ENCODE measurements around the gene LRBA.
A peak's percentile ranks its signal among the peaks of the same experiment; 100 is the strongest.

Gene LRBA

GRCh38 chr4:150322646-150323045, 692.4 kb downstream of the LRBA start:
- CTCF ChIA-PET = interaction anchor here (0.5 to 1.2 kb wide), 2 partner anchors 25 to 270 kb away, joined by 3 read pairs; no protein-coding TSS in a partner anchor
- 100% methylated on average over 2 of the region's 4 CpGs for WGBS (ENCODE audit: insufficient coverage)

DNA sequence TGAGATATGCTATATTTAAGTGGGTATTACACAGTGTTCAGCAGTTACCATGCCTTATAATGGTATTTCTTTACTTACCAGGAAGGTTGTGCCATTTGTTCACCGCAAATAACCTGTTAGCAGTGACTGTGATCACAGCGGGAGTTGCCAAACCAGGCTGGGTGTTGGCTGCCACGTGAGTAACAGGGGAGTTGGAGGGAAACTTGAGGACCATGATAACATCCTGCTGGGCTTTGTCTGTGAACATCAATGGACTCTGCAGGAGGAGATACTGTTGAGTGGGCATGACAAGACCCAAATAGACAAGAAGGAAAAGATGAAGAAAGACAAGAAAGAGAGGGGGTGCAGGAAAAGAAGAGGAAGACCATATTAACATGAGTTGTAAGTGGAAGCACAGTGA, 694.0 kb downstream of the LRBA start:
- H3K4me3 ChIP-seq (ENCODE audit: control insufficient read depth in 1 of 7, extremely low read depth in 1 of 7, insufficient read depth in 4 of 7, low read depth in 2 of 7, low read length in 6 of 7) = no peak overlapping the region
- H3K27ac ChIP-seq (ENCODE audit: insufficient read depth in 1 of 2, low read depth in 1 of 2, low read length in 2 of 2, poor library complexity in 1 of 2, severe bottlenecking in 2 of 2) = no peak overlapping the region
- peaks cover 0 to 22% (median 9%) of the 10 kb centered on the region in 4 experiments for H3K4me1 ChIP-seq (ENCODE audit: control extremely low read depth in 1 of 4, control insufficient read depth in 4 of 4, insufficient read depth in 4 of 4, low read length in 3 of 4)
- H3K36me3 ChIP-seq (ENCODE audit: control insufficient read depth in 4 of 4, insufficient read depth in 4 of 4, low read length in 3 of 4) = peaks cover 8 to 24% (median 13%) of the 10 kb centered on the region in 4 experiments
- ChIA-PET CTCF (no interaction called here), POLR2A (no interaction called here)
- DNase-seq = no peak
- no peaks in the 10 kb centered on the region for H3K27me3 ChIP-seq (replicated peaks in 2 of 5; ENCODE audit: control insufficient read depth in 4 of 5, insufficient read depth in 5 of 5, low read length in 4 of 5)
- no peaks in the 10 kb centered on the region for H3K9me3 ChIP-seq (ENCODE audit: control extremely low read depth in 1 of 5, control insufficient read depth in 4 of 5, insufficient read depth in 2 of 5, low read depth in 1 of 5, low read length in 4 of 5)
- 100% methylated on average over 3 of the region's 3 CpGs for WGBS (ENCODE audit: insufficient coverage)

More at GRCh38 chr4:150322646-150323045, 692.4 kb downstream of the LRBA start:
- Histone ChIP-seq H3K4me1 (ENCODE audit: control extremely low read depth in 1 of 4, control insufficient read depth in 4 of 4, insufficient read depth in 4 of 4, low read length in 3 of 4) (peaks cover 0 to 7% (median 0%) of the 10 kb centered on the region in 4 experiments), H3K27me3 (replicated peaks in 2 of 5; ENCODE audit: control insufficient read depth in 4 of 5, insufficient read depth in 5 of 5, low read length in 4 of 5) (no peaks in the 10 kb centered on the region), H3K9me3 (ENCODE audit: control extremely low read depth in 1 of 5, control insufficient read depth in 4 of 5, insufficient read depth in 2 of 5, low read depth in 1 of 5, low read length in 4 of 5) (no peaks in the 10 kb centered on the region), H3K4me3 (ENCODE audit: control insufficient read depth in 1 of 7, extremely low read depth in 1 of 7, insufficient read depth in 4 of 7, low read depth in 2 of 7, low read length in 6 of 7) (no peak overlapping the region), H3K36me3 (ENCODE audit: control insufficient read depth in 4 of 4, insufficient read depth in 4 of 4, low read length in 3 of 4) (peaks cover 8 to 31% (median 16%) of the 10 kb centered on the region in 4 experiments), H3K27ac (ENCODE audit: insufficient read depth in 1 of 2, low read depth in 1 of 2, low read length in 2 of 2, poor library complexity in 1 of 2, severe bottlenecking in 2 of 2) (no peak overlapping the region)
- POLR2A ChIA-PET = interaction anchor here (0.6 kb wide), 1 partner anchor 353 kb away, joined by 3 read pairs; no protein-coding TSS in a partner anchor
- no peak for DNase-seq

GRCh38 chr4:150318971-150319370, 696.1 kb downstream of the LRBA start:
- ChIA-PET POLR2A (no interaction called here), CTCF (interaction anchor here (0.9 kb wide), 1 partner anchor 10 kb away, joined by 3 read pairs; no protein-coding TSS in a partner anchor)
- Histone ChIP-seq H3K4me1 (ENCODE audit: control extremely low read depth in 1 of 4, control insufficient read depth in 4 of 4, insufficient read depth in 4 of 4, low read length in 3 of 4) (peaks cover 0 to 22% (median 9%) of the 10 kb centered on the region in 4 experiments), H3K4me3 (ENCODE audit: control insufficient read depth in 1 of 7, extremely low read depth in 1 of 7, insufficient read depth in 4 of 7, low read depth in 2 of 7, low read length in 6 of 7) (no peak overlapping the region), H3K27me3 (replicated peaks in 2 of 5; ENCODE audit: control insufficient read depth in 4 of 5, insufficient read depth in 5 of 5, low read length in 4 of 5) (no peaks in the 10 kb centered on the region), H3K9me3 (ENCODE audit: control extremely low read depth in 1 of 5, control insufficient read depth in 4 of 5, insufficient read depth in 2 of 5, low read depth in 1 of 5, low read length in 4 of 5) (no peaks in the 10 kb centered on the region), H3K36me3 (ENCODE audit: control insufficient read depth in 4 of 4, insufficient read depth in 4 of 4, low read length in 3 of 4) (peaks cover 0 to 19% (median 10%) of the 10 kb centered on the region in 4 experiments), H3K27ac (ENCODE audit: insufficient read depth in 1 of 2, low read depth in 1 of 2, low read length in 2 of 2, poor library complexity in 1 of 2, severe bottlenecking in 2 of 2) (peak overlapping the region in 1 of 2 experiments; percentile 2)
- no peak for DNase-seq
- 88% methylated on average over 4 of the region's 4 CpGs for WGBS (ENCODE audit: insufficient coverage)

DNA sequence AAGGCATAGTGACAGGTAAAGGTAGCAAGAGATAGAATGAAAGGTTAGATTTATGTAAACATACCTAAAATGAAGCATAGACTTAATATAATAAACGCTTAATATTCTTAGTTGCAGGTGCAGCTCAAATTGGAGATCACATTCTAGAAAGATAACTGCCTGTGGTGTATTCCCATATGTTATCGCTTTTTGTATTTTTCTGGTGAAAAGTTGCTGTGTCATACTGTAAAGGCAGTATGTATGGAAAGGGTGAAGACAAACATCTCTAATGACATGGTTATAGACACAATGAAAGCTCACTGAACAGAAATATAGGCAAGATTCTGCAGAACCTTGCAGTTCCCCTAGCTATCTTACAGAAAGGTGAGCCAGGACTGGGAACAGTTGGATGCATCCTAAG, 696.6 kb downstream of the LRBA start:
- ChIA-PET CTCF (interaction anchor here (0.7 to 0.9 kb wide), 2 partner anchors 9 to 23 kb away, joined by 3 read pairs; no protein-coding TSS in a partner anchor), POLR2A (no interaction called here)
- WGBS (ENCODE audit: insufficient coverage) = no CpG with 5 or more reads among the region's 2 CpGs
- Histone ChIP-seq H3K27ac (ENCODE audit: insufficient read depth in 1 of 2, low read depth in 1 of 2, low read length in 2 of 2, poor library complexity in 1 of 2, severe bottlenecking in 2 of 2) (peak overlapping the region in 1 of 2 experiments; percentile 8), H3K4me3 (ENCODE audit: control insufficient read depth in 1 of 7, extremely low read depth in 1 of 7, insufficient read depth in 4 of 7, low read depth in 2 of 7, low read length in 6 of 7) (no peak overlapping the region), H3K36me3 (ENCODE audit: control insufficient read depth in 4 of 4, insufficient read depth in 4 of 4, low read length in 3 of 4) (peaks cover 0 to 21% (median 10%) of the 10 kb centered on the region in 4 experiments), H3K4me1 (ENCODE audit: control extremely low read depth in 1 of 4, control insufficient read depth in 4 of 4, insufficient read depth in 4 of 4, low read length in 3 of 4) (peaks cover 0 to 22% (median 9%) of the 10 kb centered on the region in 4 experiments), H3K27me3 (replicated peaks in 2 of 5; ENCODE audit: control insufficient read depth in 4 of 5, insufficient read depth in 5 of 5, low read length in 4 of 5) (no peaks in the 10 kb centered on the region), H3K9me3 (ENCODE audit: control extremely low read depth in 1 of 5, control insufficient read depth in 4 of 5, insufficient read depth in 2 of 5, low read depth in 1 of 5, low read length in 4 of 5) (no peaks in the 10 kb centered on the region)
- DNase-seq = no peak

GRCh38 chr4:150316332-150317205, 698.5 kb downstream of the LRBA start:
- Histone ChIP-seq H3K4me3 (ENCODE audit: control insufficient read depth in 1 of 7, extremely low read depth in 1 of 7, insufficient read depth in 4 of 7, low read depth in 2 of 7, low read length in 6 of 7) (peak overlapping the region in 1 of 7 experiments; percentile 10), H3K36me3 (ENCODE audit: control insufficient read depth in 4 of 4, insufficient read depth in 4 of 4, low read length in 3 of 4) (peaks cover 0 to 21% (median 10%) of the 10 kb centered on the region in 4 experiments), H3K4me1 (ENCODE audit: control extremely low read depth in 1 of 4, control insufficient read depth in 4 of 4, insufficient read depth in 4 of 4, low read length in 3 of 4) (peaks cover 0 to 23% (median 9%) of the 10 kb centered on the region in 4 experiments), H3K27ac (ENCODE audit: insufficient read depth in 1 of 2, low read depth in 1 of 2, low read length in 2 of 2, poor library complexity in 1 of 2, severe bottlenecking in 2 of 2) (peak overlapping the region in 1 of 2 experiments; percentile 62), H3K27me3 (replicated peaks in 2 of 5; ENCODE audit: control insufficient read depth in 4 of 5, insufficient read depth in 5 of 5, low read length in 4 of 5) (no peaks in the 10 kb centered on the region), H3K9me3 (ENCODE audit: control extremely low read depth in 1 of 5, control insufficient read depth in 4 of 5, insufficient read depth in 2 of 5, low read depth in 1 of 5, low read length in 4 of 5) (no peaks in the 10 kb centered on the region)
- peak in 2 of 3 donors; percentile 11 to 20 for DNase-seq
- WGBS (ENCODE audit: insufficient coverage) = 65% methylated on average over 4 of the region's 6 CpGs
- ChIA-PET CTCF (interaction anchor here (1.2 kb wide), 1 partner anchor 22 kb away, joined by 4 read pairs; no protein-coding TSS in a partner anchor), POLR2A (no interaction called here)

DNA sequence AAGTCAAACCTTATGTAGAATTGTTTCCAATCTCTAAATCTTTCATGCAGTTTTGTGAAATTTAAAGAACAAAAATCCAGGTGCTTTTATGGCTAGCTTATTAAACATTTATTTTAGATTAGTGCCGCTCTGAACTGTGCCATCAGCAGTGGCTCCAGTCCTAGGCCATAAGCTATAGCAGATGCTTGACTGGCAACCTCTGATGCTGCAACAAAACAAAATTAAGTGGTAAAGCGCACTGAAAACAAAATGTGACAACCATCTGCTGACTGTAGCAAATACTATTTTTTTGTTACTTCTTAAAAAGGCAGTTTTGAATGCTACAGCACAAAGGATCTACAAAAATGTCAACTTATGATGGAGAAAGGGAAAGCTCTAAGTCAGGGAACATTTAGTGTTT, 699.4 kb downstream of the LRBA start:
- H3K4me3 ChIP-seq (ENCODE audit: control insufficient read depth in 1 of 7, extremely low read depth in 1 of 7, insufficient read depth in 4 of 7, low read depth in 2 of 7, low read length in 6 of 7) = no peak overlapping the region
- H3K36me3 ChIP-seq (ENCODE audit: control insufficient read depth in 4 of 4, insufficient read depth in 4 of 4, low read length in 3 of 4) = peaks cover 0 to 17% (median 9%) of the 10 kb centered on the region in 4 experiments
- H3K27ac ChIP-seq (ENCODE audit: insufficient read depth in 1 of 2, low read depth in 1 of 2, low read length in 2 of 2, poor library complexity in 1 of 2, severe bottlenecking in 2 of 2) = no peak overlapping the region
- H3K4me1 ChIP-seq (ENCODE audit: control extremely low read depth in 1 of 4, control insufficient read depth in 4 of 4, insufficient read depth in 4 of 4, low read length in 3 of 4) = peaks cover 0 to 27% (median 9%) of the 10 kb centered on the region in 4 experiments
- H3K27me3 ChIP-seq (replicated peaks in 2 of 5; ENCODE audit: control insufficient read depth in 4 of 5, insufficient read depth in 5 of 5, low read length in 4 of 5) = no peaks in the 10 kb centered on the region
- WGBS (ENCODE audit: insufficient coverage) = 80% methylated on average over 1 of the region's 2 CpGs
- ChIA-PET POLR2A (no interaction called here), CTCF (interaction anchor here (1.2 kb wide), 1 partner anchor 21 kb away, joined by 4 read pairs; no protein-coding TSS in a partner anchor)
- no peak for DNase-seq
- H3K9me3 ChIP-seq (ENCODE audit: control extremely low read depth in 1 of 5, control insufficient read depth in 4 of 5, insufficient read depth in 2 of 5, low read depth in 1 of 5, low read length in 4 of 5) = no peaks in the 10 kb centered on the region

DNA sequence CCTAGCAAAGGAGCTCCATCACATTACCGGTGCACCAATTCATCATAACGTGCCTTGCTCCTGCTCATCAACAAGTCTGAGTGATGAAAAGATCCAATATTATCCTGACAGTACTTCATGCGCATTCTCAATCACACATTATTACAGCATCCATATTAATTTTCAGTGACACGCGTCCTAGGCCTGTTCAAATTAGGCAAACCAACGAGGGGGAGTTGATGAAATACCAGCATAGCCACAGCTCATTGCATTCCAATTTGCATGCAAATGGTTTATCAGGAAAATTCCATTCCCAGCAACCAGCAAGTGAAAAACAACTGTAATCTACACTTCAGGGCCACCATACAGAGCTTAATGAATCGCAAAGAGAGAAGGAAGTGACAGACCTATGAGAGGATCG, 699.9 kb downstream of the LRBA start:
- Histone ChIP-seq H3K9me3 (ENCODE audit: control extremely low read depth in 1 of 5, control insufficient read depth in 4 of 5, insufficient read depth in 2 of 5, low read depth in 1 of 5, low read length in 4 of 5) (no peaks in the 10 kb centered on the region), H3K36me3 (ENCODE audit: control insufficient read depth in 4 of 4, insufficient read depth in 4 of 4, low read length in 3 of 4) (peaks cover 0 to 13% (median 9%) of the 10 kb centered on the region in 4 experiments), H3K4me3 (ENCODE audit: control insufficient read depth in 1 of 7, extremely low read depth in 1 of 7, insufficient read depth in 4 of 7, low read depth in 2 of 7, low read length in 6 of 7) (no peak overlapping the region), H3K27ac (ENCODE audit: insufficient read depth in 1 of 2, low read depth in 1 of 2, low read length in 2 of 2, poor library complexity in 1 of 2, severe bottlenecking in 2 of 2) (no peak overlapping the region), H3K27me3 (replicated peaks in 2 of 5; ENCODE audit: control insufficient read depth in 4 of 5, insufficient read depth in 5 of 5, low read length in 4 of 5) (no peaks in the 10 kb centered on the region), H3K4me1 (ENCODE audit: control extremely low read depth in 1 of 4, control insufficient read depth in 4 of 4, insufficient read depth in 4 of 4, low read length in 3 of 4) (peaks cover 0 to 27% (median 9%) of the 10 kb centered on the region in 4 experiments)
- CTCF ChIA-PET = interaction anchor here (1.2 kb wide), 1 partner anchor 20 kb away, joined by 4 read pairs; no protein-coding TSS in a partner anchor
- WGBS (ENCODE audit: insufficient coverage) = 97% methylated on average over 6 of the region's 8 CpGs
- POLR2A ChIA-PET = no interaction called here
- no peak for DNase-seq

All from common myeloid progenitor, CD34-positive (primary cell).